ENCODE results near the gene ACOT13. TPM values are rescaled to one million over a fixed set of nuclear protein-coding genes. Genes with fewer than 3 reads are reported as not detected.
"Not testable (repeated sequence)": the region's sequence is repeated elsewhere in the genome, so short reads cannot be mapped to it uniquely, and the experiment has no call there.

ACOT13 gene
- total and polyA plus RNA-seq, 8 donors, result 23.3 to 25.2 (median 24.4) TPM

DNA sequence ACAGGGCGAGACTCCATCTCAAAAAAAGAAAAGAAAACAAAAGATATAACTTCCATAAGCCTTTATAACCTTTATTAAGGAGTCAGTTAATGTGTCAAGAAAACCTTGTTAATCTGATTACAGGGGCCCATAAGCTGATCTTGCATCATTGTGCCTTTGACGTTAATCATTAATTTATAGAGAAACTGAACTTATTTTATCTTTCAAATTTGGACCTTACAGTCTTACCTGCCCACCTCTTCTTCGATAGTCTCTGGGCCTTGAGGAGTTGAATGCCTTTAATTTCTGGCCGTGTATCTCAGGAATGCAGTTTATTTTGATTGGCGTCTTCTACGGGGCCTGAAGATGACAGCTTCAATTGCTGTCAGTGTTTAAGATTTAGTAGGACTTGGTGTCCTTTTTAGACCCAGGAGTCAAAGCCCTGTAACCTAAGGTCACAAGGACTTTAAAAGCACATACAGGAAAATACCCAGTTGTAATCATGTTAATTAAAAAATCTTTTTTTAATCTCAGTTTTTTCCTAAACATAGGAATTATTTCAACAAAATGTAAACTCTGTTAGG is 5.8 kb downstream of the ACOT13 start:
- intact Hi-C loops (cut with DNase I), result no loop called here

DNA sequence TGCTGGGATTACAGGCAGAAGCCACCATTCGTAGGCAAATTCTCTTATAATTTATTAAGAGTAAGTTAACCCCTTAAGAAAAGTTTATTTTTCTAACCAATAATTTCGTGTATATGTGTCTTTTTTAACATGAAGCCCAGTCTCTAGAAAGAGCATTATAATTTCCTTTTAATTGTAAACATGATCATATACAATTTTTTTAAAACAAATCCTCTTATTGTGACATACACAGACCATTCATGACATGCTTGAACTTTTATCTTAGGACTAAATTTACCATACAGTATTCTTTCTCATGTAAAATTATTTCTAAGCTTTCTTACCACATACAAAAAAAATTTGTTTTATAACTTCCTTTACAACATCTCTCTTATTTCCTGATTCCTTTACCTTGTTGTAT is 6.7 kb downstream of the ACOT13 start:
- TF ChIP-seq, protein P1, sequence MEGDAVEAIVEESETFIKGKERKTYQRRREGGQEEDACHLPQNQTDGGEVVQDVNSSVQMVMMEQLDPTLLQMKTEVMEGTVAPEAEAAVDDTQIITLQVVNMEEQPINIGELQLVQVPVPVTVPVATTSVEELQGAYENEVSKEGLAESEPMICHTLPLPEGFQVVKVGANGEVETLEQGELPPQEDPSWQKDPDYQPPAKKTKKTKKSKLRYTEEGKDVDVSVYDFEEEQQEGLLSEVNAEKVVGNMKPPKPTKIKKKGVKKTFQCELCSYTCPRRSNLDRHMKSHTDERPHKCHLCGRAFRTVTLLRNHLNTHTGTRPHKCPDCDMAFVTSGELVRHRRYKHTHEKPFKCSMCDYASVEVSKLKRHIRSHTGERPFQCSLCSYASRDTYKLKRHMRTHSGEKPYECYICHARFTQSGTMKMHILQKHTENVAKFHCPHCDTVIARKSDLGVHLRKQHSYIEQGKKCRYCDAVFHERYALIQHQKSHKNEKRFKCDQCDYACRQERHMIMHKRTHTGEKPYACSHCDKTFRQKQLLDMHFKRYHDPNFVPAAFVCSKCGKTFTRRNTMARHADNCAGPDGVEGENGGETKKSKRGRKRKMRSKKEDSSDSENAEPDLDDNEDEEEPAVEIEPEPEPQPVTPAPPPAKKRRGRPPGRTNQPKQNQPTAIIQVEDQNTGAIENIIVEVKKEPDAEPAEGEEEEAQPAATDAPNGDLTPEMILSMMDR (IDR thresholded peaks at IDR 0.05), result no peak
- Histone ChIP-seq H3K27me3 (no peaks in the 10 kb centered on the region), H3K4me1 (peaks cover under 1 to 3% of the 10 kb centered on the region in 2 donors), H3K36me3 (no peaks in the 10 kb centered on the region), H3K9me3 (peaks cover 0 to 29% of the 10 kb centered on the region in 2 donors), H3K4me3 (no peak overlapping the region), H3K27ac (no peak overlapping the region)
- no peak for DNase-seq
- ATAC-seq, result no peak
- intact Hi-C loops (cut with DNase I), result no loop called here

More for the DNA sequence above, 5.8 kb downstream of the ACOT13 start:
- Histone ChIP-seq H3K36me3 (no peaks in the 10 kb centered on the region), H3K9me3 (peaks cover 0 to 29% of the 10 kb centered on the region in 2 donors), H3K4me1 (peaks cover 6 to 12% of the 10 kb centered on the region in 2 donors), H3K27ac (no peak overlapping the region), H3K27me3 (no peaks in the 10 kb centered on the region), H3K4me3 (no peak overlapping the region)
- ATAC-seq, result no peak
- no peak for DNase-seq
- TF ChIP-seq, protein P1 (IDR thresholded peaks at IDR 0.05), result no peak

DNA sequence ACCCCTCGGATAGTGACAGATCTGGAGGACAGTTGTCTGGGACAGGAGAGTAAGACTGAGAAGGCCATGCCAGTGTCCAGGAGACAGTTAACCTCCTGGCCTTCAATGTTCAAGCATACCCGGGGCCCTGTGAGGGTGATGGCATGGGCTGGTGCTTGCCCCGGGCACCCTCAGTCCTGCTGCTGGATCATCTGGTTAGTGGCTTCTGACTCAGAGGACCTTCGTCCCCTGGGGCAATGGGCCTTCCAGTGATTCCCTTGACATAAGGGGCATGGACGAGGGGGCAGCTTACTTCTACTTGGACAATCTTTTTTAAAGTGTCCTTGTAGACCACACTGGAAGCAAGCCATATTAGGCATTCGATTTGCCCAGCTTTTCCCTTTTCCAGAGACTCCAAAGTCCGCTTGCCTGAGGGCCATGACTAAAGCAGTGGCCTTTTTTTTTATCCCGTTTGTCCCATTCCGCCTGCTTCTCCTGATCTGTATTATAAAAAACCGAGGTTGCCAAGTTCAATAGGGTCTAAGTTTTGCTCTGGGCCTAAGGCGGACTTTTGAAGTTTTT is 12.0 kb downstream of the ACOT13 start:
- H3K9me3 ChIP-seq; H3K36me3 ChIP-seq; H3K27ac ChIP-seq; intact Hi-C loops (cut with DNase I); H3K4me3 ChIP-seq; DNase-seq; ATAC-seq; H3K27me3 ChIP-seq; H3K4me1 ChIP-seq: not testable (repeated sequence)

DNA sequence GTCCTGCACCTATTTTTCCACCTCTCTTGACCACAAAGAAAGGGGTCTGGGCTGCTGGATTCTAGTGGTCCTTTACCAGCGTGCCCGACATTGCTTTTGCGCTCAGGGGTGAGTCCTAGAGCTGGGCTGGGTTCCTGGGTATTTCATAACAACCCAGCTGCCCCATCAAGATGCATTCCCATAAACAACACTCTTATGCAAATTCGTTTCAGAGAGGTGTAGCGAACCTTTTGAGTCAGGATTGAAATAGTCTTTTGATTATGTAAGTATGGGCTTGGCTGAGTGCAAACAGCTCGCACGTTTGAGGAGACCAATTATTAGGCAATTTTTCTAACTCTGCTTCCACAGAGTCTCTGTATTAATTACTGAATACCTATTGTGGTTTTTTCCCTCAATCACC is 13.7 kb downstream of the ACOT13 start:
- TF ChIP-seq, protein P1 (IDR thresholded peaks at IDR 0.05), result no peak
- peak; percentile 75 for ATAC-seq
- H3K4me1 ChIP-seq, result no peaks in the 10 kb centered on the region
- no peak overlapping the region for H3K4me3 ChIP-seq
- no peaks in the 10 kb centered on the region for H3K27me3 ChIP-seq
- intact Hi-C loops (cut with DNase I), result no loop called here
- no peaks in the 10 kb centered on the region for H3K9me3 ChIP-seq
- H3K36me3 ChIP-seq, result no peaks in the 10 kb centered on the region
- peak overlapping the region; percentile 18 to 29 for H3K27ac ChIP-seq
- no peak for DNase-seq

DNA sequence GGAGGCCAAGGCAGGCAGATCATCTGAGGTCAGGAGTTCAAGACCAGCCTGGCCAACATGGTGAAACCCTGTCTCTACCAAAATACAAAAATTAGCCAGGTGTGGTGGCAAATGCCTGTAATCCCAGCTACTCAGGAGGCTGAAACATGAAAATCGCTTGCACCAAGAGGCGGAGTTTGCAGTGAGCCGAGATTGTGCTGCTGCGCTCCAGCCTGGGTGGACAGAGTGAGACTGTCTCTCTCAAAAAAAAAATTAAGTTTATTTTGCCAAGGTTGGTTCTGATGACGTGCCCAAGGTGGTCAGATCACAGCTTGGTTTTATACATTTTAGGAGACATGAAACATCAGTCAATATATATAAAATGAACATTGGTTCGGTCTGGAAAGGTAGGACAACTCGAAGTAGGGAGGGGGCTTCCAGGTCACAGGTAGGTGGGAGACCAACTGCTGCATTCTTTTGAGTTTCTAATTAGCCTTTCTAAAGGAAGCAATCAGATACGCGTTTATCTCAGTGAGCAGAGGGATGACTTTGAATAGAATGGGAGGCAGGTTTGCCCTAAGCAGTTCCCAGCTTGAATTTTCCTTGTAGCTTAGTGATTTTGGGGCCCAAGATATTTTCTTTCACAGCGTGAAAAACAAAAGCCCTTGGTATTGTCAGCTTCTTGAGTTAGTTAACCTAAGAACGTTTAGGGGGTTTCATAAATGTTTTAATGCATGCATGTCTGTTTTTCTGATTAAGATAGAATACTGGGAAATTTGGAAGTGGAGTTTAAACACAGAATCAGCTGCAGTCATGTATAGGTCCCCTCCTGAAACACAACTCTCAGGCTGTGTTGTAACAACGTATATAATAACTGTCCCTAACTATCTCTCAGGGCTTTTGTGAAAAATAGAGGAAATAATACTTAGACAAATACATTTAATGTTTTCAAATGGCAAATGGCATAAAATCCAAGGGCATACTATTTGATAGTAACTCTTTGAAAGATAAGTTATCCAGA is 16.7 kb downstream of the ACOT13 start:
- TF ChIP-seq, protein P1 (IDR thresholded peaks at IDR 0.05), result no peak
- no peak for ATAC-seq
- no peak for DNase-seq
- Histone ChIP-seq H3K36me3 (no peaks in the 10 kb centered on the region), H3K9me3 (no peaks in the 10 kb centered on the region), H3K27ac (no peak overlapping the region), H3K4me3 (no peak overlapping the region), H3K4me1 (peaks cover 0 to 6% of the 10 kb centered on the region in 2 donors), H3K27me3 (no peaks in the 10 kb centered on the region)
- intact Hi-C loops (cut with DNase I), result no loop called here

Measured in left lung (tissue), 10 donors.